Measurements from ENCODE around the gene OR5B2.
"Not testable (repeated sequence)": the region's sequence is repeated elsewhere in the genome, so short reads cannot be mapped to it uniquely, and the experiment has no call there.

Gene OR5B2

GRCh38 chr11:58428021-58428420, at the start of gene OR5B2:
OR5B2 (minus strand) TSS chr11:58428121; CDS start chr11:58423261, 4,860 bp downstream.
- no peak for DNase-seq

GRCh38 chr11:58471892-58472291, 44.0 kb upstream of the OR5B2 start:
- DNase-seq, result no peak

DNA sequence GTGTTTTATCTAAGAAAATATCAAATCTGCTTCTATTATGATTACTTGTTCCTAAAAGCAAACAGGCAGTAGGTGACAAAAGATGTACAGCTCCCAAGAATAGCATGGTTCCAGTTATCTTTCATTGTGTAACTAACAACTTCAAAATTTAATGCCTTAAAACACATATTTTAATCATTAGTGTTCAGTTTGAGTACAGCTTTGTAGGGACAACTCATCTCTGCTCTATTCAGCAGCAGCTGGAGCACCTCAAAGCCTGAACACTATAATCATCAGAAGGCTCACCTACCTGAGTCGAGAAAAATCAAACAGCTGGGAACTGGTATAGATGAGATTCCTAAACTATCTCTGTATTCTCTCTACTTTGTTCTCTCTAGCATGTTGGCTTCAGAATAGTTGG, 38.4 kb upstream of the OR5B2 start:
- DNase-seq, result no peak

- no peak for DNase-seq
Measured at GRCh38 chr11:58465690-58466089, 37.8 kb upstream of the OR5B2 start.

DNA sequence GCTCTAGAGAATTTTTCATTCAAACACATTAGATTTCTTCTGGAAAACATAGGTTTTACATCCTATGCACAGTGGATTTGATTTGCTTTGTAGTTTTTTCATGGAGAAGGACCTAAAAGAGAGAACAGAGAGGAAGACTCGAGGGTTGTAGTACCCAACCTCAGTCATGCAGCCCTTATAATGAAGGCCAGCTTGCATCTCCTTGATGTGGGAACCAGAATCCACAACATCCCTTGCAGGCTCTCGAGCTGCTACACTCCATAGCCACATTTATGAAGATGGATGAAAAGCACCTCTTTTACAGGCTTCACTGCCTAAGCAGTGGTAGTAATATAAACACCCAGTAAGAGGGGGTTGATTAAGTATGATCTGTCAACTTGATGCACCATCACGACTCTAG, 23.7 kb upstream of the OR5B2 start:
- no peak for DNase-seq

DNA sequence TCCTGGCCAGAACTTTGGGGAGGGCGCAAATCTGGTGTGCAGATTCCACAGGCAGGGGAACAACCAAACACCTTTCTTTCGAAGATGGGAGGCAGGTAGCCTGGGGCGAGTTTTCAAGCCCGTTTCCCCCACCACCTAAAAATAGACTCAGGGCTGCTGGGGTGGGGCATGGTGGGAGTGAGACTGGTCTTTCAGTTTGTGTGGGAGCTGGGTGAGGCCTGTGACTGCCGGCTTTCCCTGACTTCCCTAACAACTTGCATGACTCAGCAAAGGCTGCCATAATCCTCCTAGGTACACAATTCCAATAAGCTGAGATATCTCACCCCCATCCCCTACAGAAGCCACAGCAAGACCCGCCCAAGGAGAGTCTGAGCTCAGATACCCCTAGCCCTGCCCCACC, 18.4 kb upstream of the OR5B2 start:
- DNase-seq, result no peak

GRCh38 chr11:58444300-58444699, 16.4 kb upstream of the OR5B2 start:
- DNase-seq, result no peak

GRCh38 chr11:58442136-58442535, 14.2 kb upstream of the OR5B2 start, which contains the start of gene OR5B12:
OR5B12 (minus strand) TSS chr11:58442236; CDS start chr11:58440151, 2,085 bp downstream.
- no peak for DNase-seq

DNA sequence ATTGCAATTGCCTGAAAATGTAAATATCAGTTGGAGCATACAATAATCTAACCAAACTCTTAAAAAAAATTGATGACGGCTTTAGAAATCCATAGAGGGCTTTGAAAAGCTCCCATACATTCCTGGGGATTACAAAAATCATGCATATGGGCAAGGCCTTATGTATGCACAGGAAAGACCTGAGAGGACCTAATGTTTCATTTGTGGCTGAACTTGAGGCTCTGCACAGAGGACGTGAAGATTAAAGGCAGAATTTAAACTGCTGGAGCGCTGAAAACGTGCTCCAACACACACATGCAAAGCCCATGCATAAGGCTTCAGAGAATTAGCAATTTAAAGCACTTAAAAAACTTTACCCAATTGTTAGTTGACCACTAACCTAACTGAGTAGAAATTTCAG, 10.6 kb upstream of the OR5B2 start:
- no peak for DNase-seq

- no peak for DNase-seq
Measured at GRCh38 chr11:58434217-58434616, 6.3 kb upstream of the OR5B2 start.

GRCh38 chr11:58433638-58434203, 5.8 kb upstream of the OR5B2 start:
- DNase-seq, result no peak

- no peak for DNase-seq
Measured at GRCh38 chr11:58429273-58429672, 1.4 kb upstream of the OR5B2 start.

GRCh38 chr11:58406774-58407173, 21.1 kb downstream of the OR5B2 start, which contains the start of gene OR5B3:
OR5B3 (minus strand) TSS chr11:58406874; CDS start chr11:58403409, 3,465 bp downstream.
- no peak for DNase-seq

- DNase-seq, result not testable (repeated sequence)
Measured at GRCh38 chr11:58399622-58400021, 28.3 kb downstream of the OR5B2 start.

GRCh38 chr11:58395581-58395980, 32.3 kb downstream of the OR5B2 start:
- DNase-seq, result no peak

DNA sequence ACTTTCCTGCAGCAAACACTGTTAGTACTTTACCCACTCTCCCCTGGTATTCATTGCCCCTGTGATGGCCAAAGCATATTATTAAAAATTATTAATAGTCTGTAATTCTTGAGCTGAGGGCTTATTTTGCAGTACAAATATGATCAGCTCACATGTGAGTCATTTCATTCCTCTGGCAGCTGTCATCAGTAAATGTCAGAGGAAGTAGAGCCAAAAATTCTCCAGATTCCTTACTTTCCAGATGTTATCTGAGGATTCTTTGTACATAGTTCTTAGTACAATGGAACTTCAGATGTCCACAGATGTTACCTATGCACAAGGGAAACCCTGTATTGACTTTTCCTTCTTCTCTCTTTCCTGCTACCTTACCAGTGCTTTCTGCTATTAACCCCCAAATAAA, 33.7 kb downstream of the OR5B2 start:
- no peak for DNase-seq

GRCh38 chr11:58392746-58393145, 35.2 kb downstream of the OR5B2 start:
- DNase-seq, result no peak

- DNase-seq, result no peak
Measured at GRCh38 chr11:58391879-58392278, 36.0 kb downstream of the OR5B2 start.

GRCh38 chr11:58390551-58391063, 37.3 kb downstream of the OR5B2 start:
- DNase-seq, result no peak

Data from stimulated activated naive CD4-positive, alpha-beta T cell treated with Interleukin-2 at 50 U/mL for 16 hours (primary cell).